HepG2 (cell line): ENCODE data around the gene NLRC3. TPM values are rescaled to one million over a fixed set of nuclear protein-coding genes. Genes with fewer than 3 reads are reported as not detected.

Experiments
- CCAR2 ChIP-seq: fragments of 200-400 bp; formaldehyde crosslinking; optimal IDR thresholded peaks from 2 replicates; pipeline ENCODE3; 2018; ENCODE audit warnings: low read depth, mild to moderate bottlenecking, low read length, moderate library complexity
- CENPT ChIP-seq: sonication (generic); formaldehyde crosslinking; IDR thresholded peaks from 2 replicates; pipeline ENCODE4 v1.8.0; 2022; ENCODE audit warnings: low read depth, mild to moderate bottlenecking, moderate library complexity, missing genetic modification reagents
- JUN ChIP-seq: sonication (generic); formaldehyde crosslinking; IDR thresholded peaks from 2 replicates; pipeline ENCODE4 v1.4.0; 2020; ENCODE audit warnings: mild to moderate bottlenecking, missing genetic modification reagents
- NR2F1 ChIP-seq, 2 experiments: fragments of 450-650 bp in 1 of 2; formaldehyde crosslinking in 1 of 2; IDR thresholded peaks; 2 replicates each; pipeline versions ENCODE4 v1.5.0 to v1.6.1; 2016 to 2020; ENCODE audit warnings: mild to moderate bottlenecking in 1 of 2, missing compliant biosample characterization in 1 of 2, missing genetic modification reagents in 1 of 2, moderate library complexity in 1 of 2
- SALL1 ChIP-seq: sonication (generic); formaldehyde crosslinking; IDR thresholded peaks from 2 replicates; pipeline ENCODE4 v1.8.0; 2022; ENCODE audit warnings: mild to moderate bottlenecking, missing genetic modification reagents
- SOX6 ChIP-seq, 2 experiments: fragments of 450-650 bp in 1 of 2; sonication (generic) in 1 of 2; formaldehyde crosslinking in 1 of 2; IDR thresholded peaks; 2 replicates each; pipeline versions ENCODE4 v1.4.0 to v1.6.1; 2017 to 2020; ENCODE audit warnings: antibody characterized with exemption in 1 of 2, mild to moderate bottlenecking in 1 of 2, missing genetic modification reagents in 1 of 2
- SP5 ChIP-seq: IDR thresholded peaks from 2 replicates; pipeline ENCODE4 v1.6.1; 2016; ENCODE audit warnings: low read depth, borderline replicate concordance
- WIZ ChIP-seq: sonication (generic); formaldehyde crosslinking; IDR thresholded peaks from 2 replicates; pipeline ENCODE4 v1.5.1; 2020; ENCODE audit warnings: mild to moderate bottlenecking, missing genetic modification reagents
- ZNF230 ChIP-seq: sonication (generic); formaldehyde crosslinking; IDR thresholded peaks from 2 replicates; pipeline ENCODE4 v1.4.0; 2020; ENCODE audit warnings: mild to moderate bottlenecking, missing genetic modification reagents
- ZNF263 ChIP-seq: sonication (generic); formaldehyde crosslinking; IDR thresholded peaks from 2 replicates; pipeline ENCODE4 v1.4.0; 2020; ENCODE audit warnings: missing genetic modification reagents
- ZNF274 ChIP-seq: sonication (generic); formaldehyde crosslinking; IDR thresholded peaks from 2 replicates; pipeline ENCODE4 v1.5.1; 2020; ENCODE audit warnings: mild to moderate bottlenecking, missing genetic modification reagents
- ZNF670 ChIP-seq: sonication (generic); formaldehyde crosslinking; IDR thresholded peaks from 2 replicates; pipeline ENCODE4 v1.8.0; 2022; ENCODE audit warnings: mild to moderate bottlenecking, missing genetic modification reagents, borderline replicate concordance
- ZNF709 ChIP-seq: sonication (generic); formaldehyde crosslinking; IDR thresholded peaks from 2 replicates; pipeline ENCODE4 v1.5.0; 2020; ENCODE audit warnings: mild to moderate bottlenecking, missing genetic modification reagents
- polyA plus RNA-seq, 8 experiments: library from polyadenylated mRNA; depleted of rRNA in 3 of 8; stranded (reverse) in 7 of 8; unstranded in 1 of 8; fragments of >200 nt; fragmentation: Illumina TruSeq in 4 of 8; extraction: Trizol in 4 of 8; gene quantifications; 2 replicates each; pipeline versions ENCODE4 v1.2.1 to v1.2.3, GENCODE V29; 2011 to 2016; ENCODE audit warnings: low read depth in 4 of 8, missing spikeins in 1 of 8, mixed read lengths in 1 of 8; ENCODE audit not compliant: insufficient read depth in 1 of 8
- total RNA-seq, 5 experiments: library from RNA; depleted of rRNA; stranded (reverse); fragments of >200 nt; fragmentation: Illumina TruSeq; extraction: Trizol; gene quantifications; 2 replicates each; pipeline ENCODE4 v1.2.3, GENCODE V29; 2016; ENCODE audit warnings: low read depth in 1 of 5
- TF ChIP-seq, protein P1 (sequence below), 2 experiments: fragments of 450-650 bp in 1 of 2; sonication (generic) in 1 of 2; formaldehyde crosslinking in 1 of 2; IDR thresholded peaks; 2 replicates each; pipeline versions ENCODE4 v1.6.1 to v1.8.0; 2016 to 2022; ENCODE audit warnings: antibody characterized with exemption in 1 of 2, mild to moderate bottlenecking in 1 of 2, missing genetic modification reagents in 1 of 2
- TF ChIP-seq, protein P2 (sequence below), 2 experiments: IDR thresholded peaks; 2 replicates each; pipeline ENCODE4 v1.6.1; 2011 to 2012; ENCODE audit warnings: low read length in 2 of 2, borderline replicate concordance in 1 of 2, low read depth in 1 of 2, mild to moderate bottlenecking in 1 of 2, moderate library complexity in 1 of 2
- TF ChIP-seq, protein P3 (sequence below): IDR thresholded peaks from 2 replicates; pipeline ENCODE4 v1.6.1; 2016; ENCODE audit warnings: low read depth, control low read depth

The NLRC3 gene
- total and polyA plus RNA-seq, 2 of the 13 experiments (the other 11 are each of a cell fraction or from before 2014, with no cell fraction given) = not detected

DNA sequence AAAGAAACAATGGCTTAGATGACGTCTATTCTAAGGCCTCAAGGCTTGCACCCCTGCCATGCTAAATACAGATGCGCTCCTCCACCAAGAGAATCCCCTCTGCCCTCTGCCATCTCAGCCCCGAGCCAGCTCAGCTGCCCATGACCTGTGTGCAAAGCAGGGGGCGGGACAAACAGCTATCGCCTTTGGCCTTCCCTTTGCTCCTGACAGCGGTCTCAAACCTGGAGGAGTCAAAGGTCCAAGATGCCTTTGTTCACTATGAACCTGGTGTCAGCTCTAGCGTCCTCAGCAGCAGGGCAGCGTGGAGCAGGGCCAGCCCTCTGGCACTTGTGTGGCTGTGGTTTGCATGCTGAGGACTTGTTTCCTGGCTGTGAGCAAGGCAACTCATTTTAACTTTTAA lies 21.9 kb upstream of the NLRC3 start (continued):
- TF ChIP-seq, protein P1, sequence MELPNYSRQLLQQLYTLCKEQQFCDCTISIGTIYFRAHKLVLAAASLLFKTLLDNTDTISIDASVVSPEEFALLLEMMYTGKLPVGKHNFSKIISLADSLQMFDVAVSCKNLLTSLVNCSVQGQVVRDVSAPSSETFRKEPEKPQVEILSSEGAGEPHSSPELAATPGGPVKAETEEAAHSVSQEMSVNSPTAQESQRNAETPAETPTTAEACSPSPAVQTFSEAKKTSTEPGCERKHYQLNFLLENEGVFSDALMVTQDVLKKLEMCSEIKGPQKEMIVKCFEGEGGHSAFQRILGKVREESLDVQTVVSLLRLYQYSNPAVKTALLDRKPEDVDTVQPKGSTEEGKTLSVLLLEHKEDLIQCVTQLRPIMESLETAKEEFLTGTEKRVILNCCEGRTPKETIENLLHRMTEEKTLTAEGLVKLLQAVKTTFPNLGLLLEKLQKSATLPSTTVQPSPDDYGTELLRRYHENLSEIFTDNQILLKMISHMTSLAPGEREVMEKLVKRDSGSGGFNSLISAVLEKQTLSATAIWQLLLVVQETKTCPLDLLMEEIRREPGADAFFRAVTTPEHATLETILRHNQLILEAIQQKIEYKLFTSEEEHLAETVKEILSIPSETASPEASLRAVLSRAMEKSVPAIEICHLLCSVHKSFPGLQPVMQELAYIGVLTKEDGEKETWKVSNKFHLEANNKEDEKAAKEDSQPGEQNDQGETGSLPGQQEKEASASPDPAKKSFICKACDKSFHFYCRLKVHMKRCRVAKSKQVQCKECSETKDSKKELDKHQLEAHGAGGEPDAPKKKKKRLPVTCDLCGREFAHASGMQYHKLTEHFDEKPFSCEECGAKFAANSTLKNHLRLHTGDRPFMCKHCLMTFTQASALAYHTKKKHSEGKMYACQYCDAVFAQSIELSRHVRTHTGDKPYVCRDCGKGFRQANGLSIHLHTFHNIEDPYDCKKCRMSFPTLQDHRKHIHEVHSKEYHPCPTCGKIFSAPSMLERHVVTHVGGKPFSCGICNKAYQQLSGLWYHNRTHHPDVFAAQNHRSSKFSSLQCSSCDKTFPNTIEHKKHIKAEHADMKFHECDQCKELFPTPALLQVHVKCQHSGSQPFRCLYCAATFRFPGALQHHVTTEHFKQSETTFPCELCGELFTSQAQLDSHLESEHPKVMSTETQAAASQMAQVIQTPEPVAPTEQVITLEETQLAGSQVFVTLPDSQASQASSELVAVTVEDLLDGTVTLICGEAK (IDR thresholded peaks at IDR 0.05) = no peak
- TF ChIP-seq, protein P1 (CRISPR knock-in tag; IDR thresholded peaks at IDR 0.05) = no peak
- TF ChIP-seq, protein P2, sequence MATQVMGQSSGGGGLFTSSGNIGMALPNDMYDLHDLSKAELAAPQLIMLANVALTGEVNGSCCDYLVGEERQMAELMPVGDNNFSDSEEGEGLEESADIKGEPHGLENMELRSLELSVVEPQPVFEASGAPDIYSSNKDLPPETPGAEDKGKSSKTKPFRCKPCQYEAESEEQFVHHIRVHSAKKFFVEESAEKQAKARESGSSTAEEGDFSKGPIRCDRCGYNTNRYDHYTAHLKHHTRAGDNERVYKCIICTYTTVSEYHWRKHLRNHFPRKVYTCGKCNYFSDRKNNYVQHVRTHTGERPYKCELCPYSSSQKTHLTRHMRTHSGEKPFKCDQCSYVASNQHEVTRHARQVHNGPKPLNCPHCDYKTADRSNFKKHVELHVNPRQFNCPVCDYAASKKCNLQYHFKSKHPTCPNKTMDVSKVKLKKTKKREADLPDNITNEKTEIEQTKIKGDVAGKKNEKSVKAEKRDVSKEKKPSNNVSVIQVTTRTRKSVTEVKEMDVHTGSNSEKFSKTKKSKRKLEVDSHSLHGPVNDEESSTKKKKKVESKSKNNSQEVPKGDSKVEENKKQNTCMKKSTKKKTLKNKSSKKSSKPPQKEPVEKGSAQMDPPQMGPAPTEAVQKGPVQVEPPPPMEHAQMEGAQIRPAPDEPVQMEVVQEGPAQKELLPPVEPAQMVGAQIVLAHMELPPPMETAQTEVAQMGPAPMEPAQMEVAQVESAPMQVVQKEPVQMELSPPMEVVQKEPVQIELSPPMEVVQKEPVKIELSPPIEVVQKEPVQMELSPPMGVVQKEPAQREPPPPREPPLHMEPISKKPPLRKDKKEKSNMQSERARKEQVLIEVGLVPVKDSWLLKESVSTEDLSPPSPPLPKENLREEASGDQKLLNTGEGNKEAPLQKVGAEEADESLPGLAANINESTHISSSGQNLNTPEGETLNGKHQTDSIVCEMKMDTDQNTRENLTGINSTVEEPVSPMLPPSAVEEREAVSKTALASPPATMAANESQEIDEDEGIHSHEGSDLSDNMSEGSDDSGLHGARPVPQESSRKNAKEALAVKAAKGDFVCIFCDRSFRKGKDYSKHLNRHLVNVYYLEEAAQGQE (IDR thresholded peaks at IDR 0.05; ENCODE audit: borderline replicate concordance in 1 of 2, low read depth in 1 of 2, low read length in 2 of 2) = no peak
- TF ChIP-seq ZNF274 (CRISPR knock-in tag) (no peak), NR2F1 (CRISPR knock-in tag; IDR thresholded peaks at IDR 0.05) (peak in 1 of 2 experiments; percentile 15; a peak in 1 of 4 replicates), SP5 (CRISPR knock-in tag) (peak; percentile 81), WIZ (no peak), SALL1 (CRISPR knock-in tag) (peak; percentile 31; the same call in 1 of the 2 replicates), ZNF230 (CRISPR knock-in tag) (no peak), ZNF670 (no peak), ZNF709 (CRISPR knock-in tag) (no peak), JUN (no peak), ZNF263 (CRISPR knock-in tag) (0 out of 2 replicates have a peak, but pooled peaks have one; percentile 12), SOX6 (IDR thresholded peaks at IDR 0.05) (no peak), SOX6 (CRISPR knock-in tag; IDR thresholded peaks at IDR 0.05) (peak; percentile 49), CENPT (CRISPR knock-in tag) (no peak), CCAR2 (no peak)
- TF ChIP-seq, protein P3, sequence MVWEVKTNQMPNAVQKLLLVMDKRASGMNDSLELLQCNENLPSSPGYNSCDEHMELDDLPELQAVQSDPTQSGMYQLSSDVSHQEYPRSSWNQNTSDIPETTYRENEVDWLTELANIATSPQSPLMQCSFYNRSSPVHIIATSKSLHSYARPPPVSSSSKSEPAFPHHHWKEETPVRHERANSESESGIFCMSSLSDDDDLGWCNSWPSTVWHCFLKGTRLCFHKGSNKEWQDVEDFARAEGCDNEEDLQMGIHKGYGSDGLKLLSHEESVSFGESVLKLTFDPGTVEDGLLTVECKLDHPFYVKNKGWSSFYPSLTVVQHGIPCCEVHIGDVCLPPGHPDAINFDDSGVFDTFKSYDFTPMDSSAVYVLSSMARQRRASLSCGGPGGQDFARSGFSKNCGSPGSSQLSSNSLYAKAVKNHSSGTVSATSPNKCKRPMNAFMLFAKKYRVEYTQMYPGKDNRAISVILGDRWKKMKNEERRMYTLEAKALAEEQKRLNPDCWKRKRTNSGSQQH (CRISPR knock-in tag) = no peak
